ENCODE results near the gene RBMS1. TPM values are rescaled to one million over a fixed set of nuclear protein-coding genes. Genes with fewer than 3 reads are reported as not detected.

The RBMS1 gene
- total RNA-seq, 1 experiment from 2014 or later: 38.8 TPM

- no peak overlapping the region for H3K4me3 ChIP-seq (ENCODE audit: low read length)
- no peak overlapping the region for H3K4me2 ChIP-seq (ENCODE audit: low read length)
- ATAC-seq (no peak), DNase-seq (no peak)
- ChIA-PET POLR2A (ENCODE audit: unreplicated experiment) (no interaction called here), CTCF (no interaction called here)
- no peaks in the 10 kb centered on the region for H3K9me2 ChIP-seq (replicated peaks; ENCODE audit: low read length)
- H3K4me1 ChIP-seq (ENCODE audit: insufficient read depth, low read length): 0 out of 2 replicates have a peak, but pooled peaks cover 4% of the 10 kb centered on the region
- no peak overlapping the region for H3K27ac ChIP-seq (ENCODE audit: low read length)
- no peaks in the 10 kb centered on the region for H3K36me3 ChIP-seq (ENCODE audit: low read depth, low read length)
- H3K27me3 ChIP-seq (ENCODE audit: low read length): no peaks in the 10 kb centered on the region
- no peaks in the 10 kb centered on the region for H3F3A ChIP-seq (ENCODE audit: low read length, unreplicated experiment)
- H4K20me1 ChIP-seq (ENCODE audit: low read length): no peaks in the 10 kb centered on the region
- H3K9ac ChIP-seq (ENCODE audit: low read length): no peak overlapping the region
- no peaks in the 10 kb centered on the region for H3K79me2 ChIP-seq (ENCODE audit: low read length)
- no peaks in the 10 kb centered on the region for H3K9me3 ChIP-seq (ENCODE audit: low read length)
- BruUV-seq (replicated peaks): no TSS peak
- TF ChIP-seq EZH2phosphoT487 (IDR thresholded peaks at IDR 0.05; ENCODE audit: borderline replicate concordance, low read length): no peak
- no peak for TF ChIP-seq CTCF (conservative IDR thresholded peaks at IDR 0.05; ENCODE audit: low read depth, low read length)
- no peak for TF ChIP-seq EZH2 (IDR thresholded peaks at IDR 0.05; ENCODE audit: low read length, unreplicated experiment)
- intact Hi-C loops (cut with micrococcal nuclease): no loop called here
- H2AFZ ChIP-seq (ENCODE audit: low read length): peak overlapping the region; percentile 19; the same call in 1 of the 2 replicates
Observed at GRCh38 chr2:160512491-160512890, 18.9 kb upstream of the RBMS1 start.

- TF ChIP-seq EZH2phosphoT487 (IDR thresholded peaks at IDR 0.05; ENCODE audit: borderline replicate concordance, low read length) (no peak), CTCF (conservative IDR thresholded peaks at IDR 0.05; ENCODE audit: low read depth, low read length) (no peak), EZH2 (IDR thresholded peaks at IDR 0.05; ENCODE audit: low read length, unreplicated experiment) (no peak)
- no peak overlapping the region for H3K9ac ChIP-seq (ENCODE audit: low read length)
- no peaks in the 10 kb centered on the region for H3K36me3 ChIP-seq (ENCODE audit: low read depth, low read length)
- ATAC-seq (no peak), DNase-seq (no peak)
- H3K27me3 ChIP-seq (ENCODE audit: low read length): no peaks in the 10 kb centered on the region
- no peaks in the 10 kb centered on the region for H3F3A ChIP-seq (ENCODE audit: low read length, unreplicated experiment)
- H3K4me3 ChIP-seq (ENCODE audit: low read length): no peak overlapping the region
- no peak overlapping the region for H3K4me2 ChIP-seq (ENCODE audit: low read length)
- intact Hi-C loops (cut with micrococcal nuclease): no loop called here
- no peaks in the 10 kb centered on the region for H3K9me3 ChIP-seq (ENCODE audit: low read length)
- H3K79me2 ChIP-seq (ENCODE audit: low read length): no peaks in the 10 kb centered on the region
- ChIA-PET POLR2A (ENCODE audit: unreplicated experiment) (no interaction called here), CTCF (no interaction called here)
- no peak overlapping the region for H2AFZ ChIP-seq (ENCODE audit: low read length)
- H3K9me2 ChIP-seq (replicated peaks; ENCODE audit: low read length): no peaks in the 10 kb centered on the region
- no TSS peak for BruUV-seq (replicated peaks)
- H3K27ac ChIP-seq (ENCODE audit: low read length): no peak overlapping the region
- H3K4me1 ChIP-seq (ENCODE audit: insufficient read depth, low read length): no peaks in the 10 kb centered on the region
- H4K20me1 ChIP-seq (ENCODE audit: low read length): no peaks in the 10 kb centered on the region
Observed at GRCh38 chr2:160510617-160511016, 17.0 kb upstream of the RBMS1 start.

- H3K9me3 ChIP-seq (ENCODE audit: low read length): no peaks in the 10 kb centered on the region
- no peaks in the 10 kb centered on the region for H3K9me2 ChIP-seq (replicated peaks; ENCODE audit: low read length)
- ATAC-seq: no peak
- intact Hi-C loops (cut with micrococcal nuclease): no loop called here
- H3F3A ChIP-seq (ENCODE audit: low read length, unreplicated experiment): no peaks in the 10 kb centered on the region
- no peak overlapping the region for H3K27ac ChIP-seq (ENCODE audit: low read length)
- TF ChIP-seq EZH2 (IDR thresholded peaks at IDR 0.05; ENCODE audit: low read length, unreplicated experiment): no peak
- TF ChIP-seq CTCF (conservative IDR thresholded peaks at IDR 0.05; ENCODE audit: low read depth, low read length): no peak
- TF ChIP-seq EZH2phosphoT487 (IDR thresholded peaks at IDR 0.05; ENCODE audit: borderline replicate concordance, low read length): no peak
- H3K4me1 ChIP-seq (ENCODE audit: insufficient read depth, low read length): peaks cover 7% of the 10 kb centered on the region; the same call in 1 of the 2 replicates
- CTCF ChIA-PET: no interaction called here
- BruUV-seq (replicated peaks): no TSS peak
- POLR2A ChIA-PET (ENCODE audit: unreplicated experiment): no interaction called here
- H3K79me2 ChIP-seq (ENCODE audit: low read length): no peaks in the 10 kb centered on the region
- no peak overlapping the region for H3K4me2 ChIP-seq (ENCODE audit: low read length)
- no peaks in the 10 kb centered on the region for H3K27me3 ChIP-seq (ENCODE audit: low read length)
- no peaks in the 10 kb centered on the region for H3K36me3 ChIP-seq (ENCODE audit: low read depth, low read length)
- H2AFZ ChIP-seq (ENCODE audit: low read length): no peak overlapping the region
- H3K4me3 ChIP-seq (ENCODE audit: low read length): no peak overlapping the region
- no peak for DNase-seq
- no peaks in the 10 kb centered on the region for H4K20me1 ChIP-seq (ENCODE audit: low read length)
- no peak overlapping the region for H3K9ac ChIP-seq (ENCODE audit: low read length)
Observed at GRCh38 chr2:160509016-160509415, 15.4 kb upstream of the RBMS1 start.
